HepG2 (cell line): ENCODE data around the gene ARHGAP19. TPM values are rescaled to one million over a fixed set of nuclear protein-coding genes. Genes with fewer than 3 reads are reported as not detected.

Source experiments
- AKAP8 ChIP-seq: sonication (generic); formaldehyde crosslinking; IDR thresholded peaks from 2 replicates; pipeline ENCODE4 v1.5.1; 2020; ENCODE audit warnings: mild to moderate bottlenecking, missing genetic modification reagents
- ATF4 ChIP-seq, 2 experiments: fragments of 450-650 bp in 1 of 2; sonication (generic) in 1 of 2; formaldehyde crosslinking; IDR thresholded peaks; 2 replicates each; pipeline versions ENCODE4 v1.5.0 to v1.8.0; 2020 to 2022; ENCODE audit warnings: mild to moderate bottlenecking in 1 of 2, missing genetic modification reagents in 1 of 2
- FLYWCH1 ChIP-seq: sonication (generic); formaldehyde crosslinking; IDR thresholded peaks from 2 replicates; pipeline ENCODE4 v1.8.1; 2023; ENCODE audit warnings: mild to moderate bottlenecking, missing genetic modification reagents
- FOXA1 ChIP-seq, 2 experiments: fragments of 450-650 bp in 1 of 2; sonication (generic) in 1 of 2; formaldehyde crosslinking in 1 of 2; IDR thresholded peaks; 2 replicates each; pipeline versions ENCODE4 v1.4.0 to v1.6.1; 2016 to 2020; ENCODE audit warnings: missing genetic modification reagents in 1 of 2
- GABPB1 ChIP-seq: IDR thresholded peaks from 2 replicates; pipeline ENCODE4 v1.6.1; 2016; ENCODE audit warnings: mild to moderate bottlenecking, missing genetic modification reagents, moderate library complexity, missing compliant biosample characterization
- GLI4 ChIP-seq: sonication (generic); formaldehyde crosslinking; IDR thresholded peaks from 2 replicates; pipeline ENCODE4 v1.5.1; 2020; ENCODE audit warnings: missing genetic modification reagents, mild to moderate bottlenecking, moderate library complexity, borderline replicate concordance
- KAT8 ChIP-seq: IDR thresholded peaks from 2 replicates; pipeline ENCODE4 v1.6.1; 2016; ENCODE audit warnings: missing genetic modification reagents, missing compliant biosample characterization
- NR2C2 ChIP-seq: sonication (generic); formaldehyde crosslinking; IDR thresholded peaks from 2 replicates; pipeline ENCODE4 v1.4.0; 2020; ENCODE audit warnings: missing genetic modification reagents, mild to moderate bottlenecking, moderate library complexity, borderline replicate concordance
- NR2F2 ChIP-seq: IDR thresholded peaks from 2 replicates; pipeline ENCODE4 v1.6.1; 2012; ENCODE audit warnings: low read depth, inconsistent platforms, borderline replicate concordance
- PATZ1 ChIP-seq: sonication (generic); formaldehyde crosslinking; IDR thresholded peaks from 2 replicates; pipeline ENCODE4 v1.4.0; 2020; ENCODE audit warnings: missing genetic modification reagents
- PTBP1 ChIP-seq: fragments of 200-400 bp; formaldehyde crosslinking; IDR thresholded peaks from 2 replicates; pipeline ENCODE4 v1.6.1; 2018; ENCODE audit warnings: low read length, low read depth; ENCODE audit not compliant: poor library complexity, severe bottlenecking
- RXRA ChIP-seq: sonication (generic); formaldehyde crosslinking; IDR thresholded peaks from 2 replicates; pipeline ENCODE4 v1.5.1; 2020; ENCODE audit warnings: missing genetic modification reagents
- SALL1 ChIP-seq: sonication (generic); formaldehyde crosslinking; IDR thresholded peaks from 2 replicates; pipeline ENCODE4 v1.8.0; 2022; ENCODE audit warnings: mild to moderate bottlenecking, missing genetic modification reagents
- SRY ChIP-seq: sonication (generic); formaldehyde crosslinking; IDR thresholded peaks from 2 replicates; pipeline ENCODE4 v1.8.0; 2022; ENCODE audit warnings: mild to moderate bottlenecking, missing genetic modification reagents
- ZNF547 ChIP-seq: sonication (generic); formaldehyde crosslinking; IDR thresholded peaks from 2 replicates; pipeline ENCODE4 v1.5.1; 2020; ENCODE audit warnings: mild to moderate bottlenecking, missing genetic modification reagents
- ZNF703 ChIP-seq: sonication (generic); formaldehyde crosslinking; IDR thresholded peaks from 2 replicates; pipeline ENCODE4 v1.5.1; 2020; ENCODE audit warnings: missing genetic modification reagents, mild to moderate bottlenecking, moderate library complexity, borderline replicate concordance
- ZNF768 ChIP-seq: sonication (generic); formaldehyde crosslinking; IDR thresholded peaks from 2 replicates; pipeline ENCODE4 v1.4.0; 2020; ENCODE audit warnings: missing genetic modification reagents
- polyA plus RNA-seq, 8 experiments: library from polyadenylated mRNA; depleted of rRNA in 3 of 8; stranded (reverse) in 7 of 8; unstranded in 1 of 8; fragments of >200 nt; fragmentation: Illumina TruSeq in 4 of 8; extraction: Trizol in 4 of 8; gene quantifications; 2 replicates each; pipeline versions ENCODE4 v1.2.1 to v1.2.3, GENCODE V29; 2011 to 2016; ENCODE audit warnings: low read depth in 4 of 8, missing spikeins in 1 of 8, mixed read lengths in 1 of 8; ENCODE audit not compliant: insufficient read depth in 1 of 8
- total RNA-seq, 5 experiments: library from RNA; depleted of rRNA; stranded (reverse); fragments of >200 nt; fragmentation: Illumina TruSeq; extraction: Trizol; gene quantifications; 2 replicates each; pipeline ENCODE4 v1.2.3, GENCODE V29; 2016; ENCODE audit warnings: low read depth in 1 of 5
- TF ChIP-seq, protein P1 (sequence below): sonication (generic); formaldehyde crosslinking; IDR thresholded peaks from 2 replicates; pipeline ENCODE4 v1.5.1; 2020; ENCODE audit warnings: mild to moderate bottlenecking, missing genetic modification reagents, moderate library complexity
- TF ChIP-seq, protein P2 (sequence below): IDR thresholded peaks from 2 replicates; pipeline ENCODE4 v1.6.1; 2016; ENCODE audit warnings: missing biosample characterization, missing genetic modification reagents, low read depth
- TF ChIP-seq, protein P3 (sequence below): sonication (generic); formaldehyde crosslinking; IDR thresholded peaks from 2 replicates; pipeline ENCODE4 v1.8.0; 2022; ENCODE audit warnings: mild to moderate bottlenecking, missing genetic modification reagents; ENCODE audit not compliant: insufficient replicate concordance

The ARHGAP19 gene
- total and polyA plus RNA-seq, 2 of the 13 experiments (the other 11 are each of a cell fraction or from before 2014, with no cell fraction given): 7.6 to 10.0 TPM

DNA sequence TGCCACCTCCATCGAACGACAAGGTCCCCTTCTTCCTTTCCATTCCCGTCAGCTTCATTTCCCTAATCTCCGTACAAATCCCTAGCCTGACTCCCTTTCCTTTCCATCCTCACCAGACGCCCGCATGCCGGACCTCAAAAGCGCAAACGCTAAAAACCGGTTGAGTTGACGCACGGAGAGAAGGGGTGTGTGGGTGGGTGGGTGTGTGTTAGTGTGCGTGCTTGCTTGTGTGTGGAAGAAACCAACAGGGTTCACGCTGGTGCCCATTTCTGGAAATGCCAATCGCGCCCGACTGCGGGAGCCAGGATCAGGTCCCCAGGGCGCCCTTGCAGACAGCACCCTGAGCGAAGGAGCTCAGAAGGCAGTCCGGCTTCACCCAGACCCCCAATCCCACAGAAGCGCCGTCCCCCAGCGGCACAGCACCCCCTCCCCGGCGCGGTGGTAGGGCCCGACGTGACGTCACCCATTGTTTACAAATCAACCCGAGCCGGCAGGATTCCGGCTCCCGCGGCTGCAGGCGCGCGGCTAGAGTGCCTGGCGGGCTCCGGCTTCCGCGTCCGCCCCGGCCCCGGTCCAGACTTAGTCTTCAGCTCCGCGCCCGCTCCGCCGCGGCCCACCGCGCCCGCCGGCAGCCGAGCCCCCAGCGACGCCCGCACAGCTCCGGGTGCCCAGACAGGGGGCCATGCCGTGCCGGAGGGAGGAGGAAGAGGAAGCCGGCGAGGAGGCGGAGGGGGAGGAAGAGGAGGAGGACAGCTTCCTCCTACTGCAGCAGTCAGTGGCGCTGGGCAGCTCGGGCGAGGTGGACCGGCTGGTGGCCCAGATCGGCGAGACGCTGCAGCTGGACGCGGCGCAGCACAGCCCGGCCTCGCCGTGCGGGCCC, 26.6 kb upstream of the ARHGAP19 start, which contains the start of gene FRAT1 (continued):
- TF ChIP-seq, protein P1, sequence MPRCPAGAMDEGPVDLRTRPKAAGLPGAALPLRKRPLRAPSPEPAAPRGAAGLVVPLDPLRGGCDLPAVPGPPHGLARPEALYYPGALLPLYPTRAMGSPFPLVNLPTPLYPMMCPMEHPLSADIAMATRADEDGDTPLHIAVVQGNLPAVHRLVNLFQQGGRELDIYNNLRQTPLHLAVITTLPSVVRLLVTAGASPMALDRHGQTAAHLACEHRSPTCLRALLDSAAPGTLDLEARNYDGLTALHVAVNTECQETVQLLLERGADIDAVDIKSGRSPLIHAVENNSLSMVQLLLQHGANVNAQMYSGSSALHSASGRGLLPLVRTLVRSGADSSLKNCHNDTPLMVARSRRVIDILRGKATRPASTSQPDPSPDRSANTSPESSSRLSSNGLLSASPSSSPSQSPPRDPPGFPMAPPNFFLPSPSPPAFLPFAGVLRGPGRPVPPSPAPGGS (CRISPR knock-in tag): peak; percentile 41; the same call in 1 of the 2 replicates
- peak; percentile 56; the same call in 1 of the 2 replicates for TF ChIP-seq SALL1 (CRISPR knock-in tag)
- TF ChIP-seq AKAP8 (CRISPR knock-in tag): 0 out of 2 replicates have a peak, but pooled peaks have one; percentile 10
- TF ChIP-seq, protein P2, sequence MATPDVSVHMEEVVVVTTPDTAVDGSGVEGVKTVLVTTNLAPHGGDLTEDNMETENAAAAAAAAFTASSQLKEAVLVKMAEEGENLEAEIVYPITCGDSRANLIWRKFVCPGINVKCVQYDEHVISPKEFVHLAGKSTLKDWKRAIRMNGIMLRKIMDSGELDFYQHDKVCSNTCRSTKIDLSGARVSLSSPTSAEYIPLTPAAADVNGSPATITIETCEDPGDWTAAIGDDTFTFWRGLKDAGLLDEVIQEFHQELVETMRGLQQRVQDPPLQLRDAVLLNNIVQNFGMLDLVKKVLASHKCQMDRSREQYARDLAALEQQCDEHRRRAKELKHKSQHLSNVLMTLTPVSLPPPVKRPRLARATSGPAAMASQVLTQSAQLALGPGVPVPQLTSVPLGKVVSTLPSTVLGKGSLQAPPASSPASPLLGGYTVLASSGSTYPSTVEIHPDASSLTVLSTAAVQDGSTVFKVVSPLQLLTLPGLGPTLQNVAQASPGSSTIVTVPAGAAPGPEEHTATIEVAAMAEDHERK: no peak
- TF ChIP-seq PTBP1: no peak
- peak; percentile 20; the same call in 1 of the 2 replicates for TF ChIP-seq RXRA (CRISPR knock-in tag)
- TF ChIP-seq ZNF703 (CRISPR knock-in tag): 0 out of 2 replicates have a peak, but pooled peaks have one; percentile 17
- TF ChIP-seq, protein P3, sequence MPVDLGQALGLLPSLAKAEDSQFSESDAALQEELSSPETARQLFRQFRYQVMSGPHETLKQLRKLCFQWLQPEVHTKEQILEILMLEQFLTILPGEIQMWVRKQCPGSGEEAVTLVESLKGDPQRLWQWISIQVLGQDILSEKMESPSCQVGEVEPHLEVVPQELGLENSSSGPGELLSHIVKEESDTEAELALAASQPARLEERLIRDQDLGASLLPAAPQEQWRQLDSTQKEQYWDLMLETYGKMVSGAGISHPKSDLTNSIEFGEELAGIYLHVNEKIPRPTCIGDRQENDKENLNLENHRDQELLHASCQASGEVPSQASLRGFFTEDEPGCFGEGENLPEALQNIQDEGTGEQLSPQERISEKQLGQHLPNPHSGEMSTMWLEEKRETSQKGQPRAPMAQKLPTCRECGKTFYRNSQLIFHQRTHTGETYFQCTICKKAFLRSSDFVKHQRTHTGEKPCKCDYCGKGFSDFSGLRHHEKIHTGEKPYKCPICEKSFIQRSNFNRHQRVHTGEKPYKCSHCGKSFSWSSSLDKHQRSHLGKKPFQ (CRISPR knock-in tag): peak; percentile 37
- peak; percentile 70 for TF ChIP-seq GABPB1 (CRISPR knock-in tag)
- TF ChIP-seq NR2C2: 0 out of 2 replicates have a peak, but pooled peaks have one; percentile 36
- peak; percentile 19; the same call in 1 of the 2 replicates for TF ChIP-seq ZNF768
- TF ChIP-seq FLYWCH1 (CRISPR knock-in tag): peak; percentile 19; the same call in 1 of the 2 replicates
- peak; percentile 4; the same call in 1 of the 2 replicates for TF ChIP-seq PATZ1 (CRISPR knock-in tag)
- TF ChIP-seq KAT8 (CRISPR knock-in tag): peak; percentile 51; the same call in 1 of the 2 replicates
- no peak for TF ChIP-seq FOXA1 (IDR thresholded peaks at IDR 0.05)
- peak; percentile 75 for TF ChIP-seq FOXA1 (CRISPR knock-in tag; IDR thresholded peaks at IDR 0.05)
- 0 out of 2 replicates have a peak, but pooled peaks have one; percentile 48 for TF ChIP-seq SRY
- TF ChIP-seq ZNF547 (CRISPR knock-in tag): 0 out of 2 replicates have a peak, but pooled peaks have one; percentile 65
- TF ChIP-seq ATF4 (CRISPR knock-in tag; IDR thresholded peaks at IDR 0.05): peak in 1 of 2 experiments; percentile 37; a peak in 1 of 4 replicates
- no peak for TF ChIP-seq NR2F2
- peak; percentile 40; the same call in 1 of the 2 replicates for TF ChIP-seq GLI4
